ENCODE measurements around the gene PTPRR.

PTPRR gene

DNA sequence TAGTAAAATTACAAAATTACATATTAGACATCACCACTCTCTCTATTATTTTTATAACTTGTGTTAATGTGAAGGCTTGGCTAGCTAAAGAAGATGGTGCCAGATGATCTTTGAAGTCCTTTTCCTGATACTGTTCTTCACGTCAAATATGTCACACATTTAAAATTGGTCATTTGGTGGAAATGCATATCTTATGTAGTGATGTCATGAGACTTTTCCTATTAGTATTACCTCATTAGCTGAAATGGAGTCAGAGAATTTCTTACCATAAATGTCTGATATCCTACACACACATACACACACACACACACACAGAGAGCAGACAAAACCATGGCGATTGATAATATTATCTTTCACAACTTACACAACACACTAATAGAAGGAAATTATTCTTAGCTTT is 158.5 kb downstream of the PTPRR start:
- no peak overlapping the region for H3K4me3 ChIP-seq (ENCODE audit: insufficient read length, low read depth)
- no peaks in the 10 kb centered on the region for H3K4me1 ChIP-seq (ENCODE audit: insufficient read depth, insufficient read length)
- TF ChIP-seq SUZ12 (IDR thresholded peaks at IDR 0.05; ENCODE audit: extremely low read depth, insufficient read depth, insufficient read length), result no peak
- no peak for TF ChIP-seq ZNF274 (IDR thresholded peaks at IDR 0.05; ENCODE audit: low read depth, low read length)
- TF ChIP-seq YY1 (IDR thresholded peaks at IDR 0.05; ENCODE audit: insufficient read depth, insufficient read length), result no peak
- no peaks in the 10 kb centered on the region for H3K36me3 ChIP-seq (ENCODE audit: insufficient read depth, insufficient read length, low read length)
- no peak for DNase-seq (ENCODE audit: low read depth, low spot score)
- H3K27me3 ChIP-seq (ENCODE audit: insufficient read depth, insufficient read length), result no peaks in the 10 kb centered on the region
- no peak overlapping the region for H3K9ac ChIP-seq (ENCODE audit: insufficient read length, low read depth)
- H3K9me3 ChIP-seq (ENCODE audit: insufficient read depth, low read length), result peaks cover 11% of the 10 kb centered on the region; the same call in 1 of the 2 replicates

DNA sequence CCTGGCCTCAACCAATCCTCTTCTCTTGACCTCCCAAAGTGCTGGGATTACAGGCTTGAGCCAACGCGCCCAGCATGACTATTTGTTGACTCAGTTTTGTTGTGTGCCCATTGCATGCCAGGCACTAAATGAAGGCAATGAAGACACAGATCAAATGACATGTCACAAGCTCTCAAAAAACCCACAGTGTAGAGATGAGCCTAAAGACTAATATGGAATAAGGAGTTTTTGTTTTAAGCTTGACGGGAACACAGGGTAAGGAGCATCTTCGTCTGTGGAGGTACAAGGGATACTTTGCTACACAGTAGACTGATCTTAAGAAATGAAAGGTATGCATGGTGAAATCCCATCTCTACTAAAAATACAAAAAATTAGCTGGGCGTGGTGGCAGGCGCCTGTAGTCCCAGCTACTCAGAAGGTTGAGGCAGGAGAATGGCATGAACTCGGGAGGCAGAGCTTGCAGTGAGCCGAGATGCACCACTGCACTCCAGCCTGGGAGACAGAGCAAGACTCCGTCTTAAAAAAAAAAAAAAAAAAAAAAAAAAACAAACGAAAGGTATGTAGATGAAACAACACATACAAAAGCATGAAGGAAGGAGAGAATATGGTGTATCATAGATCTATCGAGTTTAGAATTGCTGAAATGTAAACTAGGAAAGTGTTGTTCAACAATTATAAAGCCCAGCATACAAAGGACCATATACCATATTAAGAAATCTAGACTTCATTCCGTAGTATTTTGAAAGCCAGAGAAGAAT is 161.2 kb downstream of the PTPRR start:
- Histone ChIP-seq H3K4me3 (ENCODE audit: insufficient read length, low read depth) (no peak overlapping the region), H3K9ac (ENCODE audit: insufficient read length, low read depth) (no peak overlapping the region), H3K27me3 (ENCODE audit: insufficient read depth, insufficient read length) (no peaks in the 10 kb centered on the region), H3K36me3 (ENCODE audit: insufficient read depth, insufficient read length, low read length) (no peaks in the 10 kb centered on the region), H3K9me3 (ENCODE audit: insufficient read depth, low read length) (peaks cover 4% of the 10 kb centered on the region; the same call in 1 of the 2 replicates), H3K4me1 (ENCODE audit: insufficient read depth, insufficient read length) (no peaks in the 10 kb centered on the region)
- no peak for DNase-seq (ENCODE audit: low read depth, low spot score)
- no peak for TF ChIP-seq SUZ12 (IDR thresholded peaks at IDR 0.05; ENCODE audit: extremely low read depth, insufficient read depth, insufficient read length)
- TF ChIP-seq ZNF274 (IDR thresholded peaks at IDR 0.05; ENCODE audit: low read depth, low read length), result no peak
- no peak for TF ChIP-seq YY1 (IDR thresholded peaks at IDR 0.05; ENCODE audit: insufficient read depth, insufficient read length)

DNA sequence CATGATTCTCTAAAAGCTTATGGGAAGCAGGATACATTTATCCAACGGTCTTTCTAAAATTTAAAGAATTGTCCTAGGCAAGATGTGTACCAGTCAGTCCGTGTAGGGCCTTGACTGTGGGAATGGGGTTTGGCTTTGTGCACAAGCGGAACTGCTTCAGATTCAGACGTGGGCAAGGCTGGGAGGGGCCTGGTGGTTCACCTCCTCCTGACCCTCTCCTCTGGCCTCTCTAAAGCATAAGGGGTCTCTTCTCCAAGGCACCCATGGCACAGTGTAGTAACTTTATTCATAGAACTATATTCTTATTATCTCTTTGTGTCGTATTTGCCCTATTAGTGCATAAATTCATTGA is 162.1 kb downstream of the PTPRR start:
- no peak for DNase-seq (ENCODE audit: low read depth, low spot score)
- no peaks in the 10 kb centered on the region for H3K4me1 ChIP-seq (ENCODE audit: insufficient read depth, insufficient read length)
- no peak for TF ChIP-seq YY1 (IDR thresholded peaks at IDR 0.05; ENCODE audit: insufficient read depth, insufficient read length)
- TF ChIP-seq ZNF274 (IDR thresholded peaks at IDR 0.05; ENCODE audit: low read depth, low read length), result no peak
- no peak for TF ChIP-seq SUZ12 (IDR thresholded peaks at IDR 0.05; ENCODE audit: extremely low read depth, insufficient read depth, insufficient read length)
- no peaks in the 10 kb centered on the region for H3K9me3 ChIP-seq (ENCODE audit: insufficient read depth, low read length)
- H3K4me3 ChIP-seq (ENCODE audit: insufficient read length, low read depth), result no peak overlapping the region
- H3K27me3 ChIP-seq (ENCODE audit: insufficient read depth, insufficient read length), result no peaks in the 10 kb centered on the region
- no peak overlapping the region for H3K9ac ChIP-seq (ENCODE audit: insufficient read length, low read depth)
- H3K36me3 ChIP-seq (ENCODE audit: insufficient read depth, insufficient read length, low read length), result no peaks in the 10 kb centered on the region

DNA sequence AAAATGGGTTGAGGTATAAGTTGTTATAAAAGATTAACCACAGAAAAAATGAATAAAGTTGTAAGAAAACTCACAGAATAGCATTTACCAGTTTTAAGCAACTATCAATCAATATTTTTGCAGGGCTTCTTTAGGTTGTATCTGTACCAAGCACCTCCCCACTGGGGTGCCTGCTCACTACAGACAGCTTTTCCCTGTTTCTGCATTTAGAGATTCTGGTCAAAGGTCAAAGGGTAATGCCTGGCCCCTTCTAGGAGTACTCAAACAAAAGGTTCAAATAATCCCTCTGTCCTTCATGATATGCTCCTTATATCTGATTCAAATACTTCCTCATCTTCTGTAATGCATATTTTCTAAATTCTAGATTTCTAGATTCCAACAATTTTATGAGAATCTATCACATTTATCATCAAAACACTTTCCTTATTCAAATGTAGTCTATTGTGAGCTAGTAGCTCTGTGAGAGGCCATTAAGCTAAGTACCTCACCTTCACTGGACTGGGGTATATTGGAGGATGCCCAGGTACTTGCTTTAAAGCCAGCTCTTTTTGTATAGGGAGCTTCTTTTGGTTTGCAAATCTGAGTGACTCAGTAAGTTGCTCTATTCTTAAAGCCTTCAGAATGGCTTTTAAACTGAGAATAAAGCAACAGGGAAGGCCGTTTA is 162.6 kb downstream of the PTPRR start:
- DNase-seq (ENCODE audit: low read depth, low spot score), result peak; percentile 42
- no peak for TF ChIP-seq SUZ12 (IDR thresholded peaks at IDR 0.05; ENCODE audit: extremely low read depth, insufficient read depth, insufficient read length)
- TF ChIP-seq YY1 (IDR thresholded peaks at IDR 0.05; ENCODE audit: insufficient read depth, insufficient read length), result no peak
- no peak for TF ChIP-seq ZNF274 (IDR thresholded peaks at IDR 0.05; ENCODE audit: low read depth, low read length)
- H3K4me1 ChIP-seq (ENCODE audit: insufficient read depth, insufficient read length), result no peaks in the 10 kb centered on the region
- H3K9ac ChIP-seq (ENCODE audit: insufficient read length, low read depth), result no peak overlapping the region
- H3K27me3 ChIP-seq (ENCODE audit: insufficient read depth, insufficient read length), result no peaks in the 10 kb centered on the region
- no peak overlapping the region for H3K4me3 ChIP-seq (ENCODE audit: insufficient read length, low read depth)
- H3K9me3 ChIP-seq (ENCODE audit: insufficient read depth, low read length), result no peaks in the 10 kb centered on the region
- no peaks in the 10 kb centered on the region for H3K36me3 ChIP-seq (ENCODE audit: insufficient read depth, insufficient read length, low read length)

DNA sequence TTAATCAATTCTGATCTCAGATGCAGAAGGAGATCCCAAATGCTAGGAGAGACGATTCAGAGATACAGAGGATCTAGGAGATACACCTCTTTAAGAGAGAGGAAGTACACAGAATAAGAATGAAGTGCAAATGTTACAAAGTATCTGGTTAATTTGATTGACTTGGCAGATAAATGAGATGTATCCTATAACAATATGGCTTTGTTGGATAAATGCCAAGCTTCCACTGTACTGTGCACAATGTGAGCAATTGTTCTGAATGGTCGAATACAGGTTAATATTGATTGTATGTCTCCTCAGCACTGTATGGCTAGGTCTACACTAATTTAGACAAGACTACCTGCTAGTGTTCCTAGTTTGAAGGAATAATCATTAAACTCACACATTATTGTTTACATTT is 163.7 kb downstream of the PTPRR start:
- no peaks in the 10 kb centered on the region for H3K27me3 ChIP-seq (ENCODE audit: insufficient read depth, insufficient read length)
- DNase-seq (ENCODE audit: low read depth, low spot score), result no peak
- H3K9me3 ChIP-seq (ENCODE audit: insufficient read depth, low read length), result no peaks in the 10 kb centered on the region
- no peak overlapping the region for H3K4me3 ChIP-seq (ENCODE audit: insufficient read length, low read depth)
- TF ChIP-seq YY1 (IDR thresholded peaks at IDR 0.05; ENCODE audit: insufficient read depth, insufficient read length), result no peak
- TF ChIP-seq ZNF274 (IDR thresholded peaks at IDR 0.05; ENCODE audit: low read depth, low read length), result no peak
- TF ChIP-seq SUZ12 (IDR thresholded peaks at IDR 0.05; ENCODE audit: extremely low read depth, insufficient read depth, insufficient read length), result no peak
- no peaks in the 10 kb centered on the region for H3K4me1 ChIP-seq (ENCODE audit: insufficient read depth, insufficient read length)
- no peaks in the 10 kb centered on the region for H3K36me3 ChIP-seq (ENCODE audit: insufficient read depth, insufficient read length, low read length)
- H3K9ac ChIP-seq (ENCODE audit: insufficient read length, low read depth), result no peak overlapping the region

DNA sequence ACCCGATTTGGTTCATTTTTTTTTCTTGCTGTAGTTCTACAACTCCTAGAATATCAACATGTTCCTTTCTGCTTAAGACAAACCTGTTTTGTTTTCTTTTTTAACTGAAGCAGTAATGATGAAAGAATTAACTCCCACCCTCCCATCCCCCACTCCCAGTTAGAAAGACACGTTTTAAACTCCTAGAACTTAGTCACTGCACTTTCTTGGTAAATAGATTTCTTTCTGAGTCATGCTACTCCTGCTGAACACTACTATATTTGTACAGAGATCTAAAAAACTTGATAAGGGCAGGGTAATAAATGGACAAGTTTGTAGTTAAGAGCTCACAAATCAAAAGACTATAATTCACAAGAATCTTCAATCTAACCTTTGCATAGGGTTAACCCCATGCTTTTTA is 164.4 kb downstream of the PTPRR start:
- no peak for DNase-seq (ENCODE audit: low read depth, low spot score)
- H3K4me3 ChIP-seq (ENCODE audit: insufficient read length, low read depth), result no peak overlapping the region

DNA sequence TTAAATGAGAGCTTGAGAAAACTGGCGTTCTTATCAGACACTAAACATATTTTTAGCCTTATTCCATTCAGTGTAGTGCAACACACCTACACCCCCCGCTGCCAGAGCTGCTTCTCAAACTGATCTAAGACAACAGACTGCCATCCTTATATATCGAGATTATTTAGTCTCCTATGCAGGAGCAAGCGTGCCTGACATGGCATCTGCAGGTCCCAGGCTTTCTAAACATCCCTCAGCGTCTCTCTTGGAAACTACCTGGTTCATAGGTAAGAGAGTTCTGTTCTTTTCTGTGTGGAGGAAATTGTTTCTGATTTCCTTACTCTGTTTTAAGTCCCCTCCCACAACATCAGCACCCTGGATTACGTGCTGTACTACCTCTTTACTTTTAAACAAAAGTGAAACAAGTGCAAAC is 166.2 kb downstream of the PTPRR start:
- no peaks in the 10 kb centered on the region for H3K9me3 ChIP-seq (ENCODE audit: insufficient read depth, low read length)
- H3K4me1 ChIP-seq (ENCODE audit: insufficient read depth, insufficient read length), result no peaks in the 10 kb centered on the region
- no peak for DNase-seq (ENCODE audit: low read depth, low spot score)
- no peaks in the 10 kb centered on the region for H3K36me3 ChIP-seq (ENCODE audit: insufficient read depth, insufficient read length, low read length)
- no peak overlapping the region for H3K4me3 ChIP-seq (ENCODE audit: insufficient read length, low read depth)
- TF ChIP-seq ZNF274 (IDR thresholded peaks at IDR 0.05; ENCODE audit: low read depth, low read length), result no peak
- no peak for TF ChIP-seq YY1 (IDR thresholded peaks at IDR 0.05; ENCODE audit: insufficient read depth, insufficient read length)
- TF ChIP-seq SUZ12 (IDR thresholded peaks at IDR 0.05; ENCODE audit: extremely low read depth, insufficient read depth, insufficient read length), result no peak
- H3K27me3 ChIP-seq (ENCODE audit: insufficient read depth, insufficient read length), result no peaks in the 10 kb centered on the region
- H3K9ac ChIP-seq (ENCODE audit: insufficient read length, low read depth), result no peak overlapping the region

More for the DNA sequence above, 164.4 kb downstream of the PTPRR start:
- TF ChIP-seq YY1 (IDR thresholded peaks at IDR 0.05; ENCODE audit: insufficient read depth, insufficient read length) (no peak), ZNF274 (IDR thresholded peaks at IDR 0.05; ENCODE audit: low read depth, low read length) (no peak), SUZ12 (IDR thresholded peaks at IDR 0.05; ENCODE audit: extremely low read depth, insufficient read depth, insufficient read length) (no peak)
- no peaks in the 10 kb centered on the region for H3K36me3 ChIP-seq (ENCODE audit: insufficient read depth, insufficient read length, low read length)
- no peaks in the 10 kb centered on the region for H3K27me3 ChIP-seq (ENCODE audit: insufficient read depth, insufficient read length)
- no peaks in the 10 kb centered on the region for H3K9me3 ChIP-seq (ENCODE audit: insufficient read depth, low read length)
- no peak overlapping the region for H3K9ac ChIP-seq (ENCODE audit: insufficient read length, low read depth)
- no peaks in the 10 kb centered on the region for H3K4me1 ChIP-seq (ENCODE audit: insufficient read depth, insufficient read length)

Measured in NT2/D1 (cell line).